Activated CD8-positive, alpha-beta memory T cell treated with anti-CD3 and anti-CD28 coated beads, Interleukin-2, amount 10 ng/mL, durations not matched to agents 7 days and 5 days (primary cell): ENCODE measurements around the gene BANP. TPM values are rescaled to one million over a fixed set of nuclear protein-coding genes. Genes with fewer than 3 reads are reported as not detected.
"Not testable (repeated sequence)": the region's sequence is repeated elsewhere in the genome, so short reads cannot be mapped to it uniquely, and the experiment has no call there.

Experiments
- ATAC-seq: fragments of 150-1000 bp; cut with Tn5 transposase; one replicate; pipeline ENCODE4 v1.10.0; 2021; ENCODE audit warnings: moderate library complexity
- CTCF ChIA-PET: fragments of 350-600 bp; sonication (Branson Sonifier 250); formaldehyde crosslinking; loops from one replicate; lab custom pipeline; 2021; ENCODE audit warnings: antibody characterized with exemption; lab: Charles Lee
- DNase-seq: peaks from one replicate; pipeline ENCODE4 v3.0.0-alpha.2; 2020
- H3K27ac Mint-ChIP-seq: one replicate; pipeline ENCODE4 v1.8.0; 2021; ENCODE audit warnings: mild to moderate bottlenecking, mixed read lengths
- H3K27me3 Mint-ChIP-seq: one replicate; pipeline ENCODE4 v1.8.0; 2021; ENCODE audit warnings: mixed read lengths
- H3K36me3 Mint-ChIP-seq: one replicate; pipeline ENCODE4 v1.8.0; 2021; ENCODE audit warnings: mild to moderate bottlenecking, mixed read lengths
- H3K4me1 Mint-ChIP-seq: one replicate; pipeline ENCODE4 v1.8.0; 2021; ENCODE audit warnings: mixed read lengths
- H3K4me3 Mint-ChIP-seq: one replicate; pipeline ENCODE4 v1.8.0; 2021; ENCODE audit warnings: mild to moderate bottlenecking, moderate library complexity, mixed read lengths
- H3K9me3 Mint-ChIP-seq: one replicate; pipeline ENCODE4 v1.8.0; 2022; ENCODE audit warnings: low read depth, mixed read lengths
- total RNA-seq, 2 experiments: library from RNA; stranded (reverse); gene quantifications; one replicate each; pipeline ENCODE4 v1.2.3, GENCODE V29; 2021

The BANP gene
- total RNA-seq, 2 experiments from 2014 or later, result 36.1 to 48.7 TPM

DNA sequence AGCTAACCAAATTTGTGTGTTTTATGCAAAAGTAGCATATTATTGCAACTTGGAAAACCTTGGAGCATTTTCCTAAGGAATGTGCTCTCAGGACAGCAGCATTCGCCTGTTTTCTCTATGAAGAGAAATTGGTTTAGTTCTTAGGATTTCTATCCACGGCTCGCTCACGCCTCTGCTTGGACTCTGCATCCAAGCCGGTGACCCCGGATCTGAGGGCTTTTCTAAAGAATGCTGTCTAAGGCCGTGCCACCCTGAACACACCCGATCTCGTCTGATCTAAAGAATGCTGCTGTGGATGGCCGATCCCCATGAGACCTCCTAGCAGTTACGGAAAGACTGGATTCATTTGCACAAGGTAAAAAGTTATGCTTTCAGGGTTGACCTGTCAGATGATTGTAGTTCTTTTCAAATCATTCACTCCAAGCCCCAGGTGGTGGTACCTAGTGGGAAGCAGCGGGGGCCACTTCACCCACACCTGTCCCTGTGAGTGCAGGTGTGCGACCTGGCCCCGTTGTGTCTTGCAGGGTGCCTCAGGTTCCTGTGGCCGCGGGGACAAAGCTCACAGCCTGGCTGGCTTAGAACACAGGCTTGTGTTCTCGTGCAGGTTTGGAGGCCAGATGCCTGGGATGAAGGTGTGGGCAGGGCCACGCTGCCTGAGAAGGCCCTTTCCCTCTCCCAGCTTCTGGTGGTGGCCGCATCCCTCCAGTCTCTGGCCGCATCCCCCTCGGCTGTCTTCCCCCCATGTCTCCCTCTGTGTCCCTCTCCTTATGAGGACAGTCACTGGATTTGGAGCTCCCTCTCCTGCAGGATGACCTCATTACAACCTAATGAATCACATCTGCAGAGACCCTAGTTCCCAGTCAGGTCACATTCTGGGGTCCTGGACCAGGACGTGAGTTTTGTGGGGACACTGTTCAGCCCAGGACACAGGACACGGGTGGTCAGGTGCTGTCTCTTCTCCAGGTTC is 71.1 kb downstream of the BANP start:
- H3K36me3 Mint-ChIP-seq, result peaks cover 2% of the 10 kb centered on the region

GRCh38 chr16:88023366-88023765 is 72.1 kb downstream of the BANP start:
- no peak for ATAC-seq
- DNase-seq, result no peak
- no peaks in the 10 kb centered on the region for H3K9me3 Mint-ChIP-seq
- H3K4me1 Mint-ChIP-seq, result peaks cover 17% of the 10 kb centered on the region
- no peak overlapping the region for H3K4me3 Mint-ChIP-seq
- CTCF ChIA-PET, result no interaction called here
- peaks cover 4% of the 10 kb centered on the region for H3K36me3 Mint-ChIP-seq
- no peak overlapping the region for H3K27ac Mint-ChIP-seq
- H3K27me3 Mint-ChIP-seq, result no peaks in the 10 kb centered on the region

More for the DNA sequence above, 71.1 kb downstream of the BANP start:
- no peak overlapping the region for H3K4me3 Mint-ChIP-seq
- H3K27ac Mint-ChIP-seq, result no peak overlapping the region
- no peak for ATAC-seq
- CTCF ChIA-PET, result no interaction called here
- H3K9me3 Mint-ChIP-seq, result no peaks in the 10 kb centered on the region
- H3K27me3 Mint-ChIP-seq, result no peaks in the 10 kb centered on the region
- DNase-seq, result no peak
- H3K4me1 Mint-ChIP-seq, result peaks cover 17% of the 10 kb centered on the region

- H3K36me3 Mint-ChIP-seq, result peaks cover 4% of the 10 kb centered on the region
- no peak overlapping the region for H3K27ac Mint-ChIP-seq
- peaks cover 17% of the 10 kb centered on the region for H3K4me1 Mint-ChIP-seq
- DNase-seq (no peak), ATAC-seq (no peak)
- no peak overlapping the region for H3K4me3 Mint-ChIP-seq
- H3K9me3 Mint-ChIP-seq, result no peaks in the 10 kb centered on the region
- no peaks in the 10 kb centered on the region for H3K27me3 Mint-ChIP-seq
- CTCF ChIA-PET, result no interaction called here
Measured at GRCh38 chr16:88023786-88024185, 72.6 kb downstream of the BANP start.

GRCh38 chr16:88024491-88025085 is 73.4 kb downstream of the BANP start:
- ATAC-seq, H3K9me3 Mint-ChIP-seq, CTCF ChIA-PET, H3K36me3 Mint-ChIP-seq, DNase-seq, H3K4me3 Mint-ChIP-seq, H3K27me3 Mint-ChIP-seq, H3K27ac Mint-ChIP-seq: not testable (repeated sequence)
- H3K4me1 Mint-ChIP-seq, result peaks cover 17% of the 10 kb centered on the region

DNA sequence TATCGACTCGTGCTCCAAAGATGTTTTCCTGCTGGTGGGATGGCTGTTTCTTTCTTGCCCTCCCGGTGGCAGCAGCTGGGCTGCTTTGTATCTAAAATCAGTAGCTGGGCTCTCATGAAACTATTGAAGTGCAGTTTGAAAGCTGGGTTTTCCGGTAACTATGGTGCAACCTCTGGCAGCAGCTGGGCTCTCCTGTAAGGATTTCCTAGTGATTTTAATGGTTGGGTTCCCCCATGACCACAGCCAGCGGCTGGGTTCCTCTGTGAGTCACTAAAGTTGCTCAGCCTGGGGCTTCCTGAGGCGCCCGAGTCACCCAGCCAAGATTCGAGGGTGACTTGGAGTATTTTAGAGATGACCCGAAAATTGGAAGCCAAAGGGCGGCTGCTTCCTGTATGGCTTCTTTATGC is 73.9 kb downstream of the BANP start:
- H3K27me3 Mint-ChIP-seq, H3K4me3 Mint-ChIP-seq, CTCF ChIA-PET, H3K36me3 Mint-ChIP-seq, H3K27ac Mint-ChIP-seq, H3K9me3 Mint-ChIP-seq: not testable (repeated sequence)
- ATAC-seq, result peak; percentile 60
- H3K4me1 Mint-ChIP-seq, result peaks cover 17% of the 10 kb centered on the region
- peak; percentile 63 for DNase-seq

DNA sequence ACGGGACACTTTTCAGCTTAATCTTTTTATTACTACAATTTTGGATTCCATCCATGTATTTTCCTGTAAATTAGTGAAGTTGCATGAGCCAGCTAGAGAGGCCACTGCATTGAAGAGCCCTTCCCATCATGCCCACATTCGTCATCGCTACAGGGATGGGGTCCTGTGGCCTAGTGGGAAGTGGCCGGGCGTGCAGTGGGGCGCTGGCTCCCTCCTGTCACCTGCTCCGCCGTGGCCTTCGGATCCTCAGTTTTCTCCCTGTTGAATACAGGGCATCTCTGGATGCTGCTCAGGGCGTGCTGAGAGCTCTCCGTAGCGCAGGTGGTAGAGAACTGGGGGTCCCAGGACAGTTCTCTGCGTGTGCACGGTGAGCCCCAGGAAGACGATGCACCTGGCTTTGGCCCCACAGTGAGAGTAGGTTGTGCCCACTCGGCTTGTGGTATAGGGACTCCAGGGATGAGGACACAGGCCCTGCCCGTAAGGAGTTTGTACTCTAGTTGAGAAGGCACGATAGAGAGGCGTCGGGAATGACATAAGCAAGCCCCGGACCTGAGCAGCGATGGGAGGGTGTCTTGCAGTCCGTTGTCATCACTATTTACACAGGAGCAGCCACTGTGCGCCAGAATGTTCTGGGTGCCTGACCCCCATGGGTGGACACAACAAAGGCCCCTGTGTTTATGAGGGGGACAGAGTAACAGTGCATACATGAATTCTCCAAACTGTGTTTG is 74.8 kb downstream of the BANP start:
- ATAC-seq, H3K9me3 Mint-ChIP-seq, H3K36me3 Mint-ChIP-seq, CTCF ChIA-PET, DNase-seq, H3K27ac Mint-ChIP-seq, H3K4me3 Mint-ChIP-seq, H3K27me3 Mint-ChIP-seq: not testable (repeated sequence)
- H3K4me1 Mint-ChIP-seq, result peaks cover 17% of the 10 kb centered on the region

DNA sequence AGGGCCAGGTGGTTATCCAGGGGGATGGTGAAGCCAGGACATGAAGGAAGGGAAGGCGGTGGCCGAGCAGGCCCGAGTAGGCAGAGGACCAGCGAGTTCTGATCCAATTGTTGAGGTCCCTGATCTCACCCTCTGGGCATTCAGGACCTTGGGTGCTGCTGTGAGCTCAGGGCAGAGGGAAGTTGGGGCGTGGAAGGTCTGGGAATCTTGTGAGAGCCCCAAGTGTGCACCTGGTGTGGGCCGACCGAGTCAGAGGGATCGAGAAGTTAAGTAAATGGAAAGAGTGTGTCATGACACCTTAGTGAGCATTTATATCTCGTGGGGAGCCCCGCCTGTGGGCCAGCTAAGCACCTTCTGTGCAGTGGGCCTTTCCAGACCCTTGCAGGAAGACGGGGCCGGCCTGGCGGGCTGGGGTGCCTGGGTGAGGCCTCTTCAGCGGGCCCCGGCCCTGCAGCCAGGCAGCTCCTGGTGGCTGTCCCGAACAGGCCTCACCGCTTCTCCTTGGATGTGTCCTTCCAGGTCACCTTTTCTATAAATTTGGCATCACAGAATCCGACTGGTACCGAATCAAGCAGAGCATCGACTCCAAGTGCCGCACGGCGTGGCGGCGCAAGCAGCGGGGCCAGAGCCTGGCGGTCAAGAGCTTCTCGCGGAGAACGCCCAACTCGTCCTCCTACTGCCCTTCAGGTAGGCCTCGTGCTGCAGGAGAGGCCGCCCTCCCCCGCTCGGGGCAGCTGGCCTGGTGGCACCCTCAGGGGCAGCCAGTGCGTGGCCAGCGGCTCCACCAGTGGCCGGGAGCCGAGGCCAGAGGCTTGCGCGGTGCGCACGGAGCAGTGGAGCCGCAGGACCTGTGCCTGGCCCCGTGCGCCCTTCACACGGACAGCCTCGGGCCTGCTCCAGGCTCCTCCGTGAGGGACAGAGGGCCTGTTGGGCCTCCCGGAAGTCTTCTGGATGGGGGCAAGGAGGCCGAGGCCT is 76.0 kb downstream of the BANP start:
- CTCF ChIA-PET, result no interaction called here
- Mint-ChIP-seq H3K27ac (no peak overlapping the region), H3K27me3 (no peaks in the 10 kb centered on the region), H3K4me1 (peaks cover 17% of the 10 kb centered on the region), H3K9me3 (no peaks in the 10 kb centered on the region), H3K36me3 (peaks cover 4% of the 10 kb centered on the region), H3K4me3 (no peak overlapping the region)
- DNase-seq (no peak), ATAC-seq (no peak)

DNA sequence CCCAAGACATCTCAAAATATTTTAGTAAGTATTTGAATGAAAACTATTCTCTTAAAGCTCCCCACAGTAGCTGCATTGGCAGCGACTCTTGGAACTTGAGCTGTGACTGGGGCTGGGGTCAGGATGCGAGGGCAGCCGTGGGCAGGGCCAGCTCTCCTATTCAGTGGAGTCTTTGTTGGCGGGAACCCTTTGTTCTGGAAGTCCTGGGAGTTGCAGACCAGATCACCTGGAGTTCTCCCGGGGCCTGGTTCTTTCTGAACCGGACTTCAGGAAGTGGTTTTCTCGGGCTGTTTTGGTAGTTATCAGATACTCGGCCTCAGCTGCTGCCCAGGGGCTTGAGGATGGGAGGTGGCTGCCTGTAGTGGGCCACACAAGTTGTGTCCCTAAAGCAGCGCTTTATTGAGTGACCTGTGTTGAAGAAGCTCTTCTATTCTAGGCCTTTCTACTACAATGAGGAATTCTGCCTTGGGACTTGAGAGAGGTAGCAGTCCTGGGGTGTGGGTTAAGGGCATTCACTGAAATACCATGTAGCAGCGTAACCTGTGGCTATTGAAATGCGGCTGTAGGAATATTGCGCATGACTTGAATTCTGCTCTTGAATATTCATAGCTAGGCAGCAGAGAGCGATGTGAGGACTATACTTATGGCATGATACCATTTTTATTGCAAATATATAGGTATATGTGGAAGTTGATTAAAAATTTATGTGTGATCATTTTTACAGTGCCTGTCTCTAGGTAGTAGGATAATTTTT is 77.1 kb downstream of the BANP start:
- H3K9me3 Mint-ChIP-seq, H3K36me3 Mint-ChIP-seq, H3K27ac Mint-ChIP-seq, H3K4me3 Mint-ChIP-seq, ATAC-seq, DNase-seq, H3K27me3 Mint-ChIP-seq: not testable (repeated sequence)
- H3K4me1 Mint-ChIP-seq, result peaks cover 15% of the 10 kb centered on the region
- CTCF ChIA-PET, result interaction anchor here (0.7 kb wide), 1 partner anchor 402 kb away, joined by 5 read pairs; no protein-coding TSS in a partner anchor

- DNase-seq (no peak), ATAC-seq (no peak)
- peaks cover 6% of the 10 kb centered on the region for H3K36me3 Mint-ChIP-seq
- H3K9me3 Mint-ChIP-seq, result no peaks in the 10 kb centered on the region
- no peak overlapping the region for H3K4me3 Mint-ChIP-seq
- CTCF ChIA-PET, result no interaction called here
- H3K27ac Mint-ChIP-seq, result no peak overlapping the region
- H3K27me3 Mint-ChIP-seq, result no peaks in the 10 kb centered on the region
- H3K4me1 Mint-ChIP-seq, result no peaks in the 10 kb centered on the region
Measured at GRCh38 chr16:88030498-88030897, 79.3 kb downstream of the BANP start.

DNA sequence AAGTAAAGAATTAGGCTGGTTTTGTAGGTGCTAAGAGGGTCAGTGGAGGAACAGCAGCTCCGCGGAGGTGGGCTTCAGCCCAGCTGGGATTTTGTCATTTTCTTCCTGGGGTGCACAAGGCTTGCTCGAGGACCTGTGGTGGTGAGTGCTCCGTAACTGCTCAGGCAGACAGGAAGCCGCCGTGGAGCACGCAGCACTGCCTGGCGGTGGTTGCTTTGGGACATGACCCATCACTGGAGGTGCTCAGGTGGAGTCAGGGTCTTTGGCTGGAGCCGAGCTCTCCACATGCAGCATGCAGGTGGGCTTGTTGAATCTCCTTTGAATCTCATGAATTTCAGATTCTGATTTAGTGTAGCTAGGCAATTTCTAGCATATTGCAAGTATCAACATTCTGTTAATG is 79.7 kb downstream of the BANP start:
- DNase-seq, H3K4me1 Mint-ChIP-seq, H3K27me3 Mint-ChIP-seq, H3K27ac Mint-ChIP-seq, H3K4me3 Mint-ChIP-seq, ATAC-seq, H3K9me3 Mint-ChIP-seq, H3K36me3 Mint-ChIP-seq, CTCF ChIA-PET: not testable (repeated sequence)

GRCh38 chr16:88033003-88033740 is 81.9 kb downstream of the BANP start:
- H3K4me3 Mint-ChIP-seq, CTCF ChIA-PET, DNase-seq, H3K36me3 Mint-ChIP-seq, H3K4me1 Mint-ChIP-seq, H3K27me3 Mint-ChIP-seq, H3K27ac Mint-ChIP-seq, ATAC-seq, H3K9me3 Mint-ChIP-seq: not testable (repeated sequence)

- no peaks in the 10 kb centered on the region for H3K27me3 Mint-ChIP-seq
- H3K27ac Mint-ChIP-seq, result no peak overlapping the region
- no peaks in the 10 kb centered on the region for H3K9me3 Mint-ChIP-seq
Measured at GRCh38 chr16:88034770-88035169, 83.5 kb downstream of the BANP start.

More at GRCh38 chr16:88034770-88035169, 83.5 kb downstream of the BANP start:
- H3K4me3 Mint-ChIP-seq, result no peak overlapping the region
- no peak for ATAC-seq
- DNase-seq, result no peak
- peaks cover 2% of the 10 kb centered on the region for H3K36me3 Mint-ChIP-seq
- H3K4me1 Mint-ChIP-seq, result no peaks in the 10 kb centered on the region
- CTCF ChIA-PET, result no interaction called here
